PC-3 (cell line): ENCODE results near the gene CEP76. TPM values are rescaled to one million over a fixed set of nuclear protein-coding genes. Genes with fewer than 3 reads are reported as not detected.

Experiments used
- ATAC-seq: fragments of 200-7000 bp; cut with Tn5 transposase; 2 replicates; pipeline ENCODE4 v1.9.1; 2020; ENCODE audit warnings: mild to moderate bottlenecking, moderate library complexity
- BruUV-seq: library from RNA; stranded (reverse); fragments of 400-500 nt; replicated peaks from 2 replicates; lab custom pipeline; 2021; lab: Mats Ljungman, UMichigan
- CTCF ChIA-PET: fragments of 300-600 bp; sonication (Branson Sonifier 250); formaldehyde crosslinking; loops from one replicate; lab custom pipeline; 2022; ENCODE audit warnings: antibody characterized with exemption; lab: Charles Lee
- POLR2A ChIA-PET: fragments of 300-600 bp; sonication (Branson Sonifier 250); formaldehyde crosslinking; loops from one replicate; lab custom pipeline; 2022; ENCODE audit warnings: antibody characterized with exemption; ENCODE audit not compliant: unreplicated experiment; lab: Charles Lee
- DNase-seq: peaks from one replicate; pipeline ENCODE4 v3.0.0-alpha.2; 2015
- H2AFZ ChIP-seq: fragments of 300-600 bp; sonication (generic); 2 replicates; pipeline ENCODE4 v1.6.0; 2016; ENCODE audit warnings: antibody characterized with exemption, low read length
- H3F3A ChIP-seq: fragments of 300-600 bp; sonication (generic); one replicate; pipeline ENCODE4 v1.6.0; 2017; ENCODE audit warnings: antibody characterized with exemption, low read length, control low read depth, mild to moderate bottlenecking; ENCODE audit not compliant: unreplicated experiment
- H3K27ac ChIP-seq: fragments of 300-600 bp; sonication (generic); 2 replicates; pipeline ENCODE4 v1.5.1; 2016; ENCODE audit warnings: mild to moderate bottlenecking, low read length
- H3K27me3 ChIP-seq: fragments of 300-600 bp; sonication (generic); 2 replicates; pipeline ENCODE4 v1.6.1; 2016; ENCODE audit warnings: low read length, mixed read lengths
- H3K36me3 ChIP-seq: fragments of 300-600 bp; sonication (generic); 2 replicates; pipeline ENCODE4 v1.6.1; 2016; ENCODE audit warnings: low read depth, mixed run types, low read length, mixed read lengths
- H3K4me1 ChIP-seq: fragments of 300-600 bp; sonication (generic); 2 replicates; pipeline ENCODE4 v1.5.1; 2016; ENCODE audit warnings: low read length; ENCODE audit not compliant: insufficient read depth
- H3K4me2 ChIP-seq: fragments of 300-600 bp; sonication (generic); 2 replicates; pipeline ENCODE4 v1.6.0; 2016; ENCODE audit warnings: low read length
- H3K4me3 ChIP-seq: fragments of 300-600 bp; sonication (generic); 2 replicates; pipeline ENCODE4 v1.5.1; 2016; ENCODE audit warnings: mild to moderate bottlenecking, low read length, mixed read lengths
- H3K79me2 ChIP-seq: fragments of 300-600 bp; sonication (generic); 2 replicates; pipeline ENCODE4 v1.6.1; 2017; ENCODE audit warnings: low read length, mixed read lengths
- H3K9ac ChIP-seq: fragments of 300-600 bp; sonication (generic); 2 replicates; pipeline ENCODE4 v1.6.0; 2016; ENCODE audit warnings: mild to moderate bottlenecking, low read length
- H3K9me2 ChIP-seq: fragments of 300-600 bp; sonication (generic); replicated peaks from 2 replicates; pipeline ENCODE4 v1.6.1; 2016; ENCODE audit warnings: mixed run types, low read length, mixed read lengths
- H3K9me3 ChIP-seq: fragments of 300-600 bp; sonication (generic); 2 replicates; pipeline ENCODE4 v1.6.1; 2016; ENCODE audit warnings: low read length, mixed read lengths
- H4K20me1 ChIP-seq: fragments of 300-600 bp; sonication (generic); 2 replicates; pipeline ENCODE4 v1.6.1; 2016; ENCODE audit warnings: low read length, mixed read lengths
- CTCF ChIP-seq: fragments of 300-600 bp; sonication (generic); conservative IDR thresholded peaks from 2 replicates; pipeline ENCODE4 v1.5.1; 2017; ENCODE audit warnings: antibody characterized with exemption, low read depth, mild to moderate bottlenecking, low read length
- EZH2 ChIP-seq: fragments of 300-600 bp; sonication (generic); IDR thresholded peaks from one replicate; pipeline ENCODE4 v1.6.1; 2017; ENCODE audit warnings: antibody characterized with exemption, mild to moderate bottlenecking, low read length; ENCODE audit not compliant: unreplicated experiment
- EZH2phosphoT487 ChIP-seq: fragments of 300-600 bp; sonication (generic); IDR thresholded peaks from 2 replicates; pipeline ENCODE4 v1.6.1; 2018; ENCODE audit warnings: mild to moderate bottlenecking, antibody characterized with exemption, low read length, borderline replicate concordance
- intact Hi-C: fragments of 100-400 bp; cut with micrococcal nuclease; formaldehyde crosslinking; loops from 2 replicates; pipeline ENCODE4 v1.9.0; 2023
- total RNA-seq: library from RNA; depleted of rRNA; stranded (reverse); fragments of >200 nt; gene quantifications from 2 replicates; pipeline ENCODE4 v1.2.3, GENCODE V29; 2014

The CEP76 gene
- total RNA-seq, 1 experiment from 2014 or later, result 25.1 TPM

GRCh38 chr18:12694032-12694431, 8.5 kb downstream of the CEP76 start:
- no TSS peak for BruUV-seq
- Histone ChIP-seq H3K4me2 (no peak overlapping the region), H3K9me3 (no peaks in the 10 kb centered on the region), H3K4me1 (no peaks in the 10 kb centered on the region), H3K9me2 (no peaks in the 10 kb centered on the region), H2AFZ (no peak overlapping the region), H3K27ac (no peak overlapping the region), H3K27me3 (no peaks in the 10 kb centered on the region), H3K9ac (no peak overlapping the region), H3F3A (no peaks in the 10 kb centered on the region), H3K36me3 (peaks cover 18% of the 10 kb centered on the region), H3K4me3 (no peak overlapping the region), H4K20me1 (no peaks in the 10 kb centered on the region), H3K79me2 (peaks cover 2% of the 10 kb centered on the region; the same call in 1 of the 2 replicates)
- TF ChIP-seq EZH2 (no peak), EZH2phosphoT487 (no peak), CTCF (no peak)
- intact Hi-C loops, result no loop called here
- ChIA-PET POLR2A (interaction anchor here (1.0 kb wide), 1 partner anchor 8 kb away, joined by 4 read pairs; no protein-coding TSS in a partner anchor), CTCF (interaction anchor here (0.6 kb wide), 1 partner anchor 22 kb away, joined by 3 read pairs; no protein-coding TSS in a partner anchor)
- peak; percentile 31 for DNase-seq
- peak; percentile 82 for ATAC-seq

GRCh38 chr18:12692206-12692605, 10.3 kb downstream of the CEP76 start:
- Histone ChIP-seq H3K27me3 (no peaks in the 10 kb centered on the region), H3F3A (no peaks in the 10 kb centered on the region), H3K27ac (no peak overlapping the region), H3K4me1 (no peaks in the 10 kb centered on the region), H3K9me2 (no peaks in the 10 kb centered on the region), H3K4me2 (no peak overlapping the region), H2AFZ (no peak overlapping the region), H3K36me3 (peaks cover 11% of the 10 kb centered on the region), H3K79me2 (no peaks in the 10 kb centered on the region), H3K9me3 (no peaks in the 10 kb centered on the region), H3K9ac (no peak overlapping the region), H4K20me1 (no peaks in the 10 kb centered on the region), H3K4me3 (no peak overlapping the region)
- intact Hi-C loops, result no loop called here
- DNase-seq (no peak), ATAC-seq (no peak; the same call in 1 of the 2 replicates)
- POLR2A ChIA-PET, result interaction anchor here (0.5 kb wide), 1 partner anchor 256 kb away, joined by 3 read pairs; no protein-coding TSS in a partner anchor
- CTCF ChIA-PET, result no interaction called here
- no TSS peak for BruUV-seq
- TF ChIP-seq EZH2phosphoT487, result no peak

- POLR2A ChIA-PET, result no interaction called here
- H3K4me1 ChIP-seq, result no peaks in the 10 kb centered on the region
- no peaks in the 10 kb centered on the region for H3K79me2 ChIP-seq
- no peaks in the 10 kb centered on the region for H3K9me2 ChIP-seq
- H3K4me2 ChIP-seq, result no peak overlapping the region
- no peaks in the 10 kb centered on the region for H3F3A ChIP-seq
- no peak for TF ChIP-seq EZH2phosphoT487
- no peak for TF ChIP-seq CTCF
- no peak for TF ChIP-seq EZH2
- no peak overlapping the region for H3K9ac ChIP-seq
- H3K9me3 ChIP-seq, result no peaks in the 10 kb centered on the region
- peaks cover 14% of the 10 kb centered on the region for H3K36me3 ChIP-seq
- no peak overlapping the region for H3K27ac ChIP-seq
- no peak for DNase-seq
- ATAC-seq, result no peak
- CTCF ChIA-PET, result no interaction called here
- no peaks in the 10 kb centered on the region for H3K27me3 ChIP-seq
- BruUV-seq, result no TSS peak
- intact Hi-C loops, result no loop called here
- no peak overlapping the region for H2AFZ ChIP-seq
- H3K4me3 ChIP-seq, result no peak overlapping the region
- no peaks in the 10 kb centered on the region for H4K20me1 ChIP-seq
Observed at GRCh38 chr18:12689256-12689850, 13.2 kb downstream of the CEP76 start.
